ENCODE data around the gene POLR3A.

Gene POLR3A

GRCh38 chr10:77962350-77963146 lies 66.8 kb downstream of the POLR3A start:
- H3K27ac ChIP-seq (ENCODE audit: low read depth, low read length), result no peak overlapping the region
- H3K9me3 ChIP-seq (ENCODE audit: insufficient read depth, low read length), result 0 out of 2 replicates have a peak, but pooled peaks cover 8% of the 10 kb centered on the region
- no peak overlapping the region for H3K4me3 ChIP-seq (ENCODE audit: insufficient read depth, low read length, poor library complexity, severe bottlenecking)
- no peaks in the 10 kb centered on the region for H3K36me3 ChIP-seq (ENCODE audit: low read length)
- no peaks in the 10 kb centered on the region for H3F3A ChIP-seq (ENCODE audit: insufficient read depth)
- no peaks in the 10 kb centered on the region for H3K79me2 ChIP-seq (ENCODE audit: insufficient read depth, low read length)
- H3K9ac ChIP-seq (ENCODE audit: low read length), result no peak overlapping the region
- no peaks in the 10 kb centered on the region for H4K20me1 ChIP-seq (ENCODE audit: low read depth, low read length)
- no peaks in the 10 kb centered on the region for H3K27me3 ChIP-seq (ENCODE audit: low read length)
- no peak overlapping the region for H3K4me2 ChIP-seq (ENCODE audit: low read depth, low read length, poor library complexity, severe bottlenecking)
- H2AFZ ChIP-seq (ENCODE audit: low read depth, low read length, severe bottlenecking), result no peak overlapping the region
- TF ChIP-seq EZH2phosphoT487 (conservative IDR thresholded peaks at IDR 0.05; ENCODE audit: low read length), result no peak
- TF ChIP-seq, protein P1, sequence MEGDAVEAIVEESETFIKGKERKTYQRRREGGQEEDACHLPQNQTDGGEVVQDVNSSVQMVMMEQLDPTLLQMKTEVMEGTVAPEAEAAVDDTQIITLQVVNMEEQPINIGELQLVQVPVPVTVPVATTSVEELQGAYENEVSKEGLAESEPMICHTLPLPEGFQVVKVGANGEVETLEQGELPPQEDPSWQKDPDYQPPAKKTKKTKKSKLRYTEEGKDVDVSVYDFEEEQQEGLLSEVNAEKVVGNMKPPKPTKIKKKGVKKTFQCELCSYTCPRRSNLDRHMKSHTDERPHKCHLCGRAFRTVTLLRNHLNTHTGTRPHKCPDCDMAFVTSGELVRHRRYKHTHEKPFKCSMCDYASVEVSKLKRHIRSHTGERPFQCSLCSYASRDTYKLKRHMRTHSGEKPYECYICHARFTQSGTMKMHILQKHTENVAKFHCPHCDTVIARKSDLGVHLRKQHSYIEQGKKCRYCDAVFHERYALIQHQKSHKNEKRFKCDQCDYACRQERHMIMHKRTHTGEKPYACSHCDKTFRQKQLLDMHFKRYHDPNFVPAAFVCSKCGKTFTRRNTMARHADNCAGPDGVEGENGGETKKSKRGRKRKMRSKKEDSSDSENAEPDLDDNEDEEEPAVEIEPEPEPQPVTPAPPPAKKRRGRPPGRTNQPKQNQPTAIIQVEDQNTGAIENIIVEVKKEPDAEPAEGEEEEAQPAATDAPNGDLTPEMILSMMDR (IDR thresholded peaks at IDR 0.05; ENCODE audit: insufficient read depth, low read length, poor library complexity, severe bottlenecking), result no peak
- no peaks in the 10 kb centered on the region for H3K9me2 ChIP-seq (replicated peaks; ENCODE audit: insufficient read depth, low read length)

DNA sequence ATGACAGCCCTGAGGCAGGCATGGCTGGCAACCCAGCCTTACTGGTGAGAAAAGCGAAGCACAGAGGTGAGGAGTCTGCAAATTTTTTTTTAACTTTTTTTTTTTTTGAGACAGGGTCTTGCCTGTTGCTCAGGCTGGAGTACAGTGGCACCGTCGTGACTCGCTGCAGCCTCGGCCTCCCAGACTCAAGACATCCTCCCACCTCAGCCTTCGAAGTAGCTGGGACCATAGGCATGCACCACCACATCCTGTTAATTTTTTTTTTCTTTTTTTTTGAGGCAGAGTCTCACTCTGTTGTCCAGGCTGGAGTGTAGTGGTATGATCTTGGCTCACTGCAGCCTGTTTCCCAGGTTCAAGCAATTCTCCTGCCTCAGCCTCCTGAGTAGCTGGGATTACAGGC lies 67.6 kb downstream of the POLR3A start:
- no peak overlapping the region for H3K27ac ChIP-seq (ENCODE audit: low read depth, low read length)
- no peak overlapping the region for H3K9ac ChIP-seq (ENCODE audit: low read length)
- TF ChIP-seq, protein P1 (IDR thresholded peaks at IDR 0.05; ENCODE audit: insufficient read depth, low read length, poor library complexity, severe bottlenecking), result no peak
- TF ChIP-seq EZH2phosphoT487 (conservative IDR thresholded peaks at IDR 0.05; ENCODE audit: low read length), result no peak
- H2AFZ ChIP-seq (ENCODE audit: low read depth, low read length, severe bottlenecking), result no peak overlapping the region
- H3K9me2 ChIP-seq (replicated peaks; ENCODE audit: insufficient read depth, low read length), result no peaks in the 10 kb centered on the region
- H3K4me2 ChIP-seq (ENCODE audit: low read depth, low read length, poor library complexity, severe bottlenecking), result no peak overlapping the region
- no peaks in the 10 kb centered on the region for H4K20me1 ChIP-seq (ENCODE audit: low read depth, low read length)
- H3K27me3 ChIP-seq (ENCODE audit: low read length), result no peaks in the 10 kb centered on the region
- no peaks in the 10 kb centered on the region for H3K79me2 ChIP-seq (ENCODE audit: insufficient read depth, low read length)
- no peak overlapping the region for H3K4me3 ChIP-seq (ENCODE audit: insufficient read depth, low read length, poor library complexity, severe bottlenecking)
- H3K36me3 ChIP-seq (ENCODE audit: low read length), result no peaks in the 10 kb centered on the region
- 0 out of 2 replicates have a peak, but pooled peaks cover 8% of the 10 kb centered on the region for H3K9me3 ChIP-seq (ENCODE audit: insufficient read depth, low read length)
- no peaks in the 10 kb centered on the region for H3F3A ChIP-seq (ENCODE audit: insufficient read depth)

DNA sequence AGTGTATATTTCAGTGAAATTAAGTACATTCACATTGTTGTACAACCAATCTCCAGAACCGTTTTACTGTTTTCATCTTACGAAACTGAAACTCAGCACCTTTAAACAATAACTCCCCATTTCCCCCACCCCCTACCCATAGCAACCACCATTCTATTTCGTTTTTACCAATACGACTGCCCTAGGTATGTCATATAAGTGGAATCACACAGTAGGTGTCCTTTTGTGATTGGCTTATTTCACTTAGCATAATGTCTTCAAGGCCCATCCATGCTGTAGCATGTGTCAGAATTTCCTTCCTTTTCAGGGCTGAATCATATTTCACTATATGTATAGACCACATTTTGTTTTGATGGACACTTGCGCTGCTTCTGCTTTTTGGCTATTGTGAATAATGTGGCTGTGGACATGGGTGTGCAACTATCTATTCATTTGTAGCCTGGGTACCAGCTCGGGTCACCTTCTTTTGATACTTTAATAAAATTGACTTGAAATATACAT lies 68.4 kb downstream of the POLR3A start:
- Histone ChIP-seq H2AFZ (ENCODE audit: low read depth, low read length, severe bottlenecking) (no peak overlapping the region), H3K27me3 (ENCODE audit: low read length) (no peaks in the 10 kb centered on the region), H3K9me3 (ENCODE audit: insufficient read depth, low read length) (0 out of 2 replicates have a peak, but pooled peaks cover 8% of the 10 kb centered on the region), H3K27ac (ENCODE audit: low read depth, low read length) (no peak overlapping the region), H3K9me2 (replicated peaks; ENCODE audit: insufficient read depth, low read length) (no peaks in the 10 kb centered on the region), H3K79me2 (ENCODE audit: insufficient read depth, low read length) (no peaks in the 10 kb centered on the region), H3K9ac (ENCODE audit: low read length) (no peak overlapping the region), H3K4me2 (ENCODE audit: low read depth, low read length, poor library complexity, severe bottlenecking) (no peak overlapping the region), H3K36me3 (ENCODE audit: low read length) (no peaks in the 10 kb centered on the region), H3F3A (ENCODE audit: insufficient read depth) (no peaks in the 10 kb centered on the region), H4K20me1 (ENCODE audit: low read depth, low read length) (no peaks in the 10 kb centered on the region), H3K4me3 (ENCODE audit: insufficient read depth, low read length, poor library complexity, severe bottlenecking) (no peak overlapping the region)
- TF ChIP-seq, protein P1 (IDR thresholded peaks at IDR 0.05; ENCODE audit: insufficient read depth, low read length, poor library complexity, severe bottlenecking), result no peak
- TF ChIP-seq EZH2phosphoT487 (conservative IDR thresholded peaks at IDR 0.05; ENCODE audit: low read length), result no peak

All from SU-DHL-6 (cell line).